CD14-positive monocyte (primary cell): ENCODE data around the gene CARS2. TPM values are rescaled to one million over a fixed set of nuclear protein-coding genes. Genes with fewer than 3 reads are reported as not detected.

Experiments used
- DNase-seq, 3 donors: peaks; one replicate each; pipeline ENCODE4 v3.0.0-alpha.2; 2011 to 2022
- H2AFZ ChIP-seq: 2 replicates; pipeline ENCODE4 v1.6.0; 2012; ENCODE audit warnings: mild to moderate bottlenecking, low read depth, low read length, inconsistent platforms; ENCODE audit not compliant: insufficient read depth, poor library complexity, severe bottlenecking
- H3K27ac ChIP-seq, 2 donors: 1 replicate in 1 of 2; 2 replicates in 1 of 2; pipeline ENCODE4 v1.5.1; 2012 to 2013; ENCODE audit warnings: low read length in 2 of 2, control low read depth in 1 of 2, inconsistent platforms in 1 of 2, low read depth in 1 of 2, mild to moderate bottlenecking in 1 of 2
- H3K27me3 ChIP-seq, 2 donors: one replicate each; pipeline versions ENCODE4 v1.6.0 to v1.6.1; 2011 to 2013; ENCODE audit warnings: low read length in 2 of 2; ENCODE audit not compliant: control insufficient read depth in 2 of 2, insufficient read depth in 2 of 2
- H3K36me3 ChIP-seq, 2 donors: replicated peaks in 1 of 2; 1 replicate in 1 of 2; 2 replicates in 1 of 2; pipeline versions ENCODE4 v1.5.1 to v1.6.1; 2012 to 2013; ENCODE audit warnings: low read length in 2 of 2, control low read depth in 1 of 2, inconsistent platforms in 1 of 2, mild to moderate bottlenecking in 1 of 2; ENCODE audit not compliant: insufficient read depth in 2 of 2, control insufficient read depth in 1 of 2
- H3K4me1 ChIP-seq, 2 donors: 1 replicate in 1 of 2; 2 replicates in 1 of 2; pipeline versions ENCODE4 v1.5.1 to v1.6.1; 2012 to 2013; ENCODE audit warnings: low read length in 2 of 2, control low read depth in 1 of 2, inconsistent platforms in 1 of 2, mild to moderate bottlenecking in 1 of 2, moderate library complexity in 1 of 2; ENCODE audit not compliant: insufficient read depth in 2 of 2, control insufficient read depth in 1 of 2
- H3K4me2 ChIP-seq: replicated peaks from 2 replicates; pipeline ENCODE3; 2012; ENCODE audit warnings: low read length, moderate library complexity, mild to moderate bottlenecking; ENCODE audit not compliant: poor library complexity, severe bottlenecking; ENCODE audit errors: extremely low read depth
- H3K4me3 ChIP-seq, 3 experiments: fragments of 200-600 bp in 1 of 3; sonication (generic) in 1 of 3; replicated peaks in 1 of 3; 1 replicate in 2 of 3; 2 replicates in 1 of 3; pipeline ENCODE4 v1.5.1; 2011 to 2013; ENCODE audit warnings: low read length in 3 of 3, mild to moderate bottlenecking in 3 of 3, control low read depth in 2 of 3, low read depth in 2 of 3, inconsistent platforms in 1 of 3, moderate library complexity in 1 of 3
- H3K79me2 ChIP-seq: 2 replicates; pipeline ENCODE4 v1.6.0; 2012; ENCODE audit warnings: mild to moderate bottlenecking, control low read depth, inconsistent platforms, low read length, moderate library complexity; ENCODE audit not compliant: insufficient read depth
- H3K9ac ChIP-seq: 2 replicates; pipeline ENCODE4 v1.6.0; 2017; ENCODE audit warnings: low read length, mild to moderate bottlenecking; ENCODE audit not compliant: insufficient read depth, poor library complexity, severe bottlenecking
- H3K9me3 ChIP-seq, 2 donors: replicated peaks in 1 of 2; 1 replicate in 1 of 2; 2 replicates in 1 of 2; pipeline versions ENCODE4 v1.5.1 to v1.6.1; 2012 to 2013; ENCODE audit warnings: low read length in 2 of 2, control low read depth in 1 of 2; ENCODE audit not compliant: control insufficient read depth in 1 of 2, insufficient read depth in 1 of 2
- H4K20me1 ChIP-seq: 2 replicates; pipeline ENCODE4 v1.6.0; 2012; ENCODE audit warnings: mild to moderate bottlenecking, low read length, control low read depth, moderate library complexity; ENCODE audit not compliant: insufficient read depth
- H3K27ac Mint-ChIP-seq, 7 donors: one replicate each; pipeline ENCODE4 v1.8.0; 2020; ENCODE audit warnings: mild to moderate bottlenecking in 7 of 7, mixed read lengths in 7 of 7, moderate library complexity in 6 of 7, inconsistent platforms in 2 of 7
- H3K27me3 Mint-ChIP-seq, 3 donors: one replicate each; pipeline ENCODE4 v1.8.0; 2021 to 2022; ENCODE audit warnings: low read depth in 3 of 3, mild to moderate bottlenecking in 3 of 3, mixed read lengths in 3 of 3, moderate library complexity in 3 of 3, inconsistent platforms in 1 of 3
- H3K36me3 Mint-ChIP-seq, 2 donors: one replicate each; pipeline ENCODE4 v1.8.0; 2020; ENCODE audit warnings: mixed read lengths in 2 of 2, inconsistent platforms in 1 of 2, mild to moderate bottlenecking in 1 of 2
- H3K4me1 Mint-ChIP-seq: one replicate; pipeline ENCODE4 v1.8.0; 2020; ENCODE audit warnings: mild to moderate bottlenecking, mixed read lengths
- H3K4me3 Mint-ChIP-seq, 2 donors: one replicate each; pipeline ENCODE4 v1.8.0; 2020; ENCODE audit warnings: mild to moderate bottlenecking in 2 of 2, mixed read lengths in 2 of 2, moderate library complexity in 1 of 2
- H3K9me3 Mint-ChIP-seq, 7 donors: one replicate each; pipeline ENCODE4 v1.8.0; 2020 to 2022; ENCODE audit warnings: mixed read lengths in 7 of 7, mild to moderate bottlenecking in 6 of 7, moderate library complexity in 6 of 7, inconsistent platforms in 2 of 7
- CTCF ChIP-seq: fragments of 200-600 bp; IDR thresholded peaks from one replicate; pipeline ENCODE4 v1.8.0; 2022; ENCODE audit warnings: antibody characterized with exemption, mild to moderate bottlenecking
- WGBS: methylation state at CpG from one replicate; pipeline ENCODE4 v1.1.5; 2013; ENCODE audit warnings: missing lambda C conversion rate; ENCODE audit not compliant: insufficient coverage; 5-methylcytosine and 5-hydroxymethylcytosine counted together
- intact Hi-C, 2 donors: fragments of 100-400 bp; cut with micrococcal nuclease; formaldehyde crosslinking; loops; one replicate each; pipeline versions ENCODE4 v1.15.0 to v1.15.1; 2023
- polyA plus RNA-seq, 3 donors: library from polyadenylated mRNA; depleted of rRNA in 1 of 3; unstranded in 2 of 3; stranded (reverse) in 1 of 3; fragments of 300-500 nt in 2 of 3; fragments of >200 nt in 1 of 3; fragmentation: Illumina TruSeq in 2 of 3; gene quantifications; 1 replicate in 2 of 3; 2 replicates in 1 of 3; pipeline ENCODE4 v1.2.3, GENCODE V29; 2012 to 2021

Gene CARS2
- polyA plus RNA-seq, 3 donors: 130 to 305 (median 227) TPM

GRCh38 chr13:110652231-110652730 lies 53.6 kb downstream of the CARS2 start:
- intact Hi-C loops: no loop called here
- Histone ChIP-seq H3K79me2 (peaks cover 86% of the 10 kb centered on the region), H3K9ac (no peak overlapping the region), H3K4me3 (no peak overlapping the region), H4K20me1 (peaks cover 64% of the 10 kb centered on the region), H2AFZ (no peak overlapping the region), H3K27me3 (no peaks in the 10 kb centered on the region), H3K4me2 (no peak overlapping the region), H3K4me1 (peaks cover 6 to 10% of the 10 kb centered on the region in 2 donors), H3K9me3 (no peaks in the 10 kb centered on the region), H3K27ac (peak overlapping the region in 1 of 2 donors; percentile 32), H3K36me3 (peaks cover 72 to 85% of the 10 kb centered on the region in 2 donors)
- Mint-ChIP-seq H3K4me1 (peaks cover 25% of the 10 kb centered on the region), H3K36me3 (peaks cover 74 to 86% of the 10 kb centered on the region in 2 donors), H3K4me3 (no peak overlapping the region), H3K27me3 (peaks cover 0 to 2% (median 0%) of the 10 kb centered on the region in 3 donors), H3K27ac (peak overlapping the region in 3 of 7 donors; percentile 43 to 46 (median 45)), H3K9me3 (no peaks in the 10 kb centered on the region)
- 100% methylated on average over 2 of the region's 10 CpGs for WGBS
- no peak for TF ChIP-seq CTCF
- no peak for DNase-seq

GRCh38 chr13:110651726-110652230 lies 54.1 kb downstream of the CARS2 start:
- 100% methylated on average over 6 of the region's 16 CpGs for WGBS
- H3K4me3 Mint-ChIP-seq: no peak overlapping the region
- Histone ChIP-seq H3K27ac (peak overlapping the region in 1 of 2 donors; percentile 20), H3K4me1 (peaks cover 2 to 5% of the 10 kb centered on the region in 2 donors), H3K4me2 (no peak overlapping the region), H3K9me3 (no peaks in the 10 kb centered on the region), H3K36me3 (peaks cover 77 to 90% of the 10 kb centered on the region in 2 donors), H3K4me3 (no peak overlapping the region), H3K27me3 (no peaks in the 10 kb centered on the region), H2AFZ (no peak overlapping the region), H4K20me1 (peaks cover 68% of the 10 kb centered on the region), H3K79me2 (peaks cover 83% of the 10 kb centered on the region), H3K9ac (no peak overlapping the region)
- H3K36me3 Mint-ChIP-seq: peaks cover 78 to 91% of the 10 kb centered on the region in 2 donors
- H3K4me1 Mint-ChIP-seq: peaks cover 23% of the 10 kb centered on the region
- peaks cover 0 to 2% (median 0%) of the 10 kb centered on the region in 3 donors for H3K27me3 Mint-ChIP-seq
- DNase-seq: no peak
- H3K9me3 Mint-ChIP-seq: no peaks in the 10 kb centered on the region
- H3K27ac Mint-ChIP-seq: peak overlapping the region in 3 of 7 donors; percentile 43 to 46 (median 45)
- TF ChIP-seq CTCF: no peak
- intact Hi-C loops: no loop called here
